K562 (cell line): ENCODE results near the gene ST7. TPM values are rescaled to one million over a fixed set of nuclear protein-coding genes. Genes with fewer than 3 reads are reported as not detected.

Source experiments
- CLOCK ChIP-seq: fragments of 250-450 bp; sonication (Bioruptor Pico); IDR thresholded peaks from 2 replicates; pipeline ENCODE4 v1.4.0; 2020; ENCODE audit warnings: mild to moderate bottlenecking, moderate library complexity, borderline replicate concordance
- EP400 ChIP-seq: fragments of 450-650 bp; IDR thresholded peaks from 2 replicates; pipeline ENCODE4 v1.6.1; 2017; ENCODE audit warnings: antibody characterized with exemption, mild to moderate bottlenecking, moderate library complexity
- FOXM1 ChIP-seq, 2 experiments: fragments of 450-650 bp in 1 of 2; sonication (generic) in 1 of 2; formaldehyde crosslinking in 1 of 2; IDR thresholded peaks; 2 replicates each; pipeline versions ENCODE4 v1.6.1 to v1.9.0; 2017 to 2022; ENCODE audit warnings: low read depth in 2 of 2, mild to moderate bottlenecking in 2 of 2, missing genetic modification reagents in 1 of 2, moderate library complexity in 1 of 2
- GATAD2B ChIP-seq: fragments of 450-650 bp; IDR thresholded peaks from 2 replicates; pipeline ENCODE4 v1.6.1; 2017; ENCODE audit warnings: mild to moderate bottlenecking, borderline replicate concordance
- JUN ChIP-seq, 2 experiments: sonication (generic) in 1 of 2; formaldehyde crosslinking in 1 of 2; IDR thresholded peaks; 2 replicates each; pipeline versions ENCODE4 v1.6.1 to v1.8.0; 2012 to 2022; ENCODE audit warnings: borderline replicate concordance in 2 of 2, mild to moderate bottlenecking in 2 of 2, improper control_type of control experiment in 1 of 2, low read depth in 1 of 2, low read length in 1 of 2, missing genetic modification reagents in 1 of 2
- MEF2A ChIP-seq: IDR thresholded peaks from 2 replicates; pipeline ENCODE4 v1.6.1; 2011; ENCODE audit warnings: low read depth, mild to moderate bottlenecking, low read length, moderate library complexity; ENCODE audit not compliant: control insufficient read depth
- NCOR1 ChIP-seq: fragments of 450-650 bp; IDR thresholded peaks from 2 replicates; pipeline ENCODE4 v1.6.1; 2016; ENCODE audit warnings: mild to moderate bottlenecking, moderate library complexity
- NFRKB ChIP-seq: fragments of 450-650 bp; IDR thresholded peaks from 2 replicates; pipeline ENCODE4 v1.6.1; 2016; ENCODE audit warnings: low read depth
- NKRF ChIP-seq: fragments of 450-650 bp; IDR thresholded peaks from 2 replicates; pipeline ENCODE4 v1.6.1; 2016; ENCODE audit warnings: borderline replicate concordance
- SAP30 ChIP-seq: fragments of 200-600 bp; sonication (generic); IDR thresholded peaks from 2 replicates; pipeline ENCODE4 v1.6.1; 2012; ENCODE audit warnings: borderline replicate concordance, low read depth, mild to moderate bottlenecking, moderate library complexity, low read length, control low read depth, inconsistent platforms; ENCODE audit not compliant: insufficient read depth, poor library complexity, severe bottlenecking
- ZBTB40 ChIP-seq, 2 experiments: fragments of 450-650 bp in 1 of 2; sonication (generic) in 1 of 2; formaldehyde crosslinking in 1 of 2; IDR thresholded peaks; 2 replicates each; pipeline versions ENCODE4 v1.7.1 to v1.9.0; 2016 to 2022; ENCODE audit warnings: inconsistent platforms in 1 of 2, mild to moderate bottlenecking in 1 of 2, missing genetic modification reagents in 1 of 2
- polyA plus RNA-seq, 8 experiments: library from polyadenylated mRNA; depleted of rRNA in 4 of 8; stranded (reverse) in 5 of 8; unstranded in 3 of 8; fragments of >200 nt; fragmentation: Nextera tagmentation in 2 of 8; fragmentation: Illumina TruSeq in 1 of 8; extraction: Ambion mirVana in 2 of 8; extraction: Trizol in 1 of 8; gene quantifications; 2 replicates each; pipeline versions ENCODE4 v1.2.1 to v1.2.3, GENCODE V29; 2011 to 2014; ENCODE audit warnings: inconsistent platforms in 1 of 8, missing spikeins in 1 of 8
- total RNA-seq, 7 experiments: library from RNA; depleted of rRNA in 6 of 7; stranded (reverse); fragments of >200 nt in 6 of 7; fragmentation: Illumina TruSeq in 2 of 7; extraction: Trizol in 2 of 7; gene quantifications; 2 replicates each; pipeline versions ENCODE4 v1.2.1 to v1.2.3, GENCODE V29; 2011 to 2021; ENCODE audit warnings: low replicate concordance in 1 of 7

Gene ST7
- total and polyA plus RNA-seq, 9 of the 15 experiments (the other 6 are each of a cell fraction or from before 2014, with no cell fraction given) = 23.9 to 56.3 (median 36.9) TPM

- TF ChIP-seq ZBTB40 (IDR thresholded peaks at IDR 0.05) (0 out of 2 replicates have a peak, but pooled peaks have one; percentile 33), ZBTB40 (CRISPR knock-in tag; IDR thresholded peaks at IDR 0.05) (no peak), NFRKB (peak; percentile 67; the same call in 1 of the 2 replicates), NKRF (peak; percentile 96), EP400 (peak; percentile 94), SAP30 (peak; percentile 83), MEF2A (0 out of 2 replicates have a peak, but pooled peaks have one; percentile 31), GATAD2B (peak; percentile 55; the same call in 1 of the 2 replicates), FOXM1 (IDR thresholded peaks at IDR 0.05; ENCODE audit: low read depth) (peak; percentile 39; the same call in 1 of the 2 replicates), FOXM1 (CRISPR knock-in tag; IDR thresholded peaks at IDR 0.05; ENCODE audit: low read depth) (no peak), CLOCK (peak; percentile 66; the same call in 1 of the 2 replicates), NCOR1 (peak; percentile 42), JUN (IDR thresholded peaks at IDR 0.05; ENCODE audit: borderline replicate concordance, low read depth, low read length) (peak; percentile 46; the same call in 1 of the 2 replicates), JUN (CRISPR knock-in tag; IDR thresholded peaks at IDR 0.05; ENCODE audit: borderline replicate concordance) (no peak)
Measured at GRCh38 chr7:117017017-117017451, 63.7 kb downstream of the ST7 start (continued).
